Tibial nerve (tissue), 4 donors: ENCODE results near the gene LMX1B. TPM values are rescaled to one million over a fixed set of nuclear protein-coding genes. Genes with fewer than 3 reads are reported as not detected.

ENCODE experiments used
- DNase-seq, 2 donors: peaks; one replicate each; pipeline ENCODE4 v3.0.0-alpha.2; 2019; ENCODE audit warnings: low spot score in 2 of 2
- H3K27ac ChIP-seq, 4 donors: fragments of 200-600 bp; sonication (generic) in 3 of 4; one replicate each; pipeline ENCODE4 v1.5.1; 2017 to 2019; ENCODE audit warnings: mild to moderate bottlenecking in 1 of 4
- H3K27me3 ChIP-seq, 2 donors: fragments of 200-600 bp; sonication (generic) in 1 of 2; one replicate each; pipeline versions ENCODE4 v1.5.1 to v1.6.0; 2017 to 2019
- H3K36me3 ChIP-seq, 3 donors: fragments of 200-600 bp; sonication (generic); one replicate each; pipeline ENCODE4 v1.5.1; 2018 to 2019
- H3K4me1 ChIP-seq, 4 donors: fragments of 200-600 bp; sonication (generic) in 3 of 4; one replicate each; pipeline ENCODE4 v1.5.1; 2017 to 2019
- H3K4me3 ChIP-seq, 4 donors: fragments of 200-600 bp; sonication (generic) in 3 of 4; one replicate each; pipeline ENCODE4 v1.5.1; 2017 to 2019; ENCODE audit warnings: mild to moderate bottlenecking in 1 of 4, moderate library complexity in 1 of 4
- H3K9me3 ChIP-seq, 4 donors: fragments of 200-600 bp; sonication (generic) in 3 of 4; one replicate each; pipeline ENCODE4 v1.5.1; 2017 to 2019
- CTCF ChIP-seq, 5 experiments: fragments of 200-600 bp in 3 of 5; fragments of 450-650 bp in 2 of 5; sonication (generic) in 3 of 5; IDR thresholded peaks; one replicate each; pipeline ENCODE4 v1.5.1; 2016 to 2019; ENCODE audit warnings: antibody characterized with exemption in 5 of 5, mild to moderate bottlenecking in 3 of 5, moderate library complexity in 2 of 5
- EP300 ChIP-seq, 2 donors: sonication (generic); formaldehyde crosslinking; IDR thresholded peaks; one replicate each; pipeline ENCODE4 v1.6.1; 2017; ENCODE audit warnings: antibody characterized with exemption in 2 of 2, mild to moderate bottlenecking in 1 of 2
- POLR2A ChIP-seq, 2 donors: fragments of 450-650 bp; IDR thresholded peaks; one replicate each; pipeline ENCODE4 v1.6.1; 2017; ENCODE audit warnings: antibody characterized with exemption in 2 of 2, mild to moderate bottlenecking in 2 of 2, moderate library complexity in 2 of 2
- WGBS, 2 donors: methylation state at CpG; one replicate each; pipeline ENCODE4 v1.1.5; 2018; 5-methylcytosine and 5-hydroxymethylcytosine counted together
- total RNA-seq, 4 donors: library from RNA; depleted of rRNA; stranded (reverse); fragments of >200 nt; gene quantifications; one replicate each; pipeline ENCODE4 v1.1.0, GENCODE V29; 2016

LMX1B gene
- total RNA-seq, 4 donors from 2014 or later, result 0.60 to 1.5 (median 0.78) TPM; not detected in 1

GRCh38 chr9:126607086-126607485 lies 6.6 kb upstream of the LMX1B start:
- Histone ChIP-seq H3K4me3 (no peak overlapping the region), H3K27me3 (peaks cover 0 to 49% of the 10 kb centered on the region in 2 donors), H3K27ac (no peak overlapping the region), H3K9me3 (no peaks in the 10 kb centered on the region), H3K4me1 (peaks cover 0 to 23% (median 11%) of the 10 kb centered on the region in 4 donors), H3K36me3 (no peaks in the 10 kb centered on the region)
- TF ChIP-seq CTCF (IDR thresholded peaks at IDR 0.05) (no peak), POLR2A (IDR thresholded peaks at IDR 0.05) (no peak)
- DNase-seq, result no peak
- 30 to 76% methylated on average over 1 of the region's 1 CpG for WGBS, 2 donors

GRCh38 chr9:126607731-126608130 lies 6.0 kb upstream of the LMX1B start:
- Histone ChIP-seq H3K27ac (no peak overlapping the region), H3K4me1 (peaks cover 0 to 29% (median 16%) of the 10 kb centered on the region in 4 donors), H3K27me3 (peaks cover 0 to 54% of the 10 kb centered on the region in 2 donors), H3K36me3 (no peaks in the 10 kb centered on the region), H3K9me3 (no peaks in the 10 kb centered on the region), H3K4me3 (no peak overlapping the region)
- TF ChIP-seq EP300 (IDR thresholded peaks at IDR 0.05), result no peak
- TF ChIP-seq POLR2A (IDR thresholded peaks at IDR 0.05), result no peak
- TF ChIP-seq CTCF (IDR thresholded peaks at IDR 0.05), result no peak
- 78% methylated on average over 7 of the region's 7 CpGs for WGBS, 2 donors
- no peak for DNase-seq

- H3K36me3 ChIP-seq, result no peaks in the 10 kb centered on the region
- DNase-seq, result no peak
- 85 to 94% methylated on average over 8 of the region's 8 CpGs for WGBS, 2 donors
- TF ChIP-seq POLR2A (IDR thresholded peaks at IDR 0.05), result no peak
- no peak for TF ChIP-seq CTCF (IDR thresholded peaks at IDR 0.05)
- TF ChIP-seq EP300 (IDR thresholded peaks at IDR 0.05), result no peak
- H3K4me3 ChIP-seq, result no peak overlapping the region
- H3K9me3 ChIP-seq, result no peaks in the 10 kb centered on the region
- peaks cover 0 to 37% (median 21%) of the 10 kb centered on the region in 4 donors for H3K4me1 ChIP-seq
- no peak overlapping the region for H3K27ac ChIP-seq
- peaks cover 0 to 62% of the 10 kb centered on the region in 2 donors for H3K27me3 ChIP-seq
These were observed 5.2 kb upstream of the LMX1B start for GRCh38 chr9:126608551-126608950.

GRCh38 chr9:126609191-126609590 lies 4.5 kb upstream of the LMX1B start:
- DNase-seq, result no peak
- Histone ChIP-seq H3K4me3 (no peak overlapping the region), H3K36me3 (no peaks in the 10 kb centered on the region), H3K9me3 (no peaks in the 10 kb centered on the region), H3K27ac (no peak overlapping the region), H3K27me3 (peaks cover 0 to 62% of the 10 kb centered on the region in 2 donors), H3K4me1 (peaks cover 0 to 37% (median 21%) of the 10 kb centered on the region in 4 donors)
- WGBS, 2 donors, result 77 to 89% methylated on average over 3 to 6 of the region's 6 CpGs
- no peak for TF ChIP-seq POLR2A (IDR thresholded peaks at IDR 0.05)
- no peak for TF ChIP-seq EP300 (IDR thresholded peaks at IDR 0.05)
- no peak for TF ChIP-seq CTCF (IDR thresholded peaks at IDR 0.05)

GRCh38 chr9:126609711-126610388 lies 3.9 kb upstream of the LMX1B start:
- Histone ChIP-seq H3K36me3 (no peaks in the 10 kb centered on the region), H3K9me3 (no peaks in the 10 kb centered on the region), H3K4me3 (no peak overlapping the region), H3K27ac (no peak overlapping the region), H3K27me3 (peaks cover 0 to 68% of the 10 kb centered on the region in 2 donors), H3K4me1 (peaks cover 0 to 43% (median 21%) of the 10 kb centered on the region in 4 donors)
- no peak for DNase-seq
- TF ChIP-seq EP300 (IDR thresholded peaks at IDR 0.05), result no peak
- no peak for TF ChIP-seq CTCF (IDR thresholded peaks at IDR 0.05)
- no peak for TF ChIP-seq POLR2A (IDR thresholded peaks at IDR 0.05)
- WGBS, 2 donors, result 36 to 39% methylated on average over 13 to 22 of the region's 23 CpGs
